Psoas muscle (tissue), 8 donors: Measurements from ENCODE around the gene HMX1. TPM values are rescaled to one million over a fixed set of nuclear protein-coding genes. Genes with fewer than 3 reads are reported as not detected.

ENCODE experiments used
- ATAC-seq, 4 donors: fragments of 200-7000 bp; cut with Tn5 transposase; one replicate each; pipeline ENCODE4 v1.9.1; 2020; ENCODE audit warnings: moderate library complexity in 3 of 4, mild to moderate bottlenecking in 2 of 4
- DNase-seq, 2 donors: peaks; one replicate each; pipeline ENCODE4 v3.0.0-alpha.2; 2020
- H3K27ac ChIP-seq: fragments of 200-600 bp; one replicate; pipeline ENCODE4 v1.8.0; 2022
- H3K27me3 ChIP-seq, 3 donors: fragments of 200-600 bp in 1 of 3; one replicate each; pipeline versions ENCODE4 v1.6.1 to v1.8.0; 2013 to 2022; ENCODE audit warnings: low read length in 2 of 3, mild to moderate bottlenecking in 2 of 3, moderate library complexity in 1 of 3; ENCODE audit not compliant: insufficient read depth in 3 of 3
- H3K36me3 ChIP-seq, 2 donors: fragments of 200-600 bp in 1 of 2; one replicate each; pipeline versions ENCODE4 v1.6.1 to v1.8.0; 2013 to 2022; ENCODE audit warnings: low read depth in 1 of 2, mild to moderate bottlenecking in 1 of 2, moderate library complexity in 1 of 2; ENCODE audit not compliant: insufficient read depth in 1 of 2
- H3K4me1 ChIP-seq: fragments of 200-600 bp; one replicate; pipeline ENCODE4 v1.8.0; 2022
- H3K4me3 ChIP-seq: fragments of 200-600 bp; one replicate; pipeline ENCODE4 v1.8.0; 2022; ENCODE audit warnings: mild to moderate bottlenecking
- H3K9me3 ChIP-seq: fragments of 200-600 bp; one replicate; pipeline ENCODE4 v1.8.0; 2022
- WGBS, 3 donors: extraction: QIAGEN DNeasy Blood & Tissue Kit; methylation state at CpG; one replicate each; pipeline versions ENCODE4 v1.1.6 to v1.1.7; 2013; 5-methylcytosine and 5-hydroxymethylcytosine counted together
- intact Hi-C, 2 donors: fragments of 100-400 bp; cut with DNase I; formaldehyde crosslinking; loops; one replicate each; pipeline versions ENCODE4 v1.11.0 to v1.14.2; 2022
- polyA plus RNA-seq, 3 donors: library from polyadenylated mRNA; stranded (reverse); fragments of 200-250 nt; gene quantifications; one replicate each; pipeline ENCODE4 v1.2.3, GENCODE V29; 2013
- total RNA-seq, 4 donors: library from RNA; stranded (reverse); fragmentation: NEBNext Ultra II Directional in 2 of 4; extraction: Animal tissue kit (Norgen Biotek cat#: 25700) in 2 of 4; gene quantifications; one replicate each; pipeline versions ENCODE4 v1.2.1 to v1.2.4, GENCODE V29; 2021 to 2023
- TF ChIP-seq, protein P1 (sequence below): fragments of 200-600 bp; IDR thresholded peaks from one replicate; pipeline ENCODE4 v1.8.0; 2022; ENCODE audit warnings: antibody characterized with exemption
- donor health status: healthy with polysubstance abuse.
- donor health status: DM: no; HTN: no; CAD: no; lungs with moderate emphysema.
- donor health status: Bipolar disorder and iron deficiency.
- donor health status: healthy.
- donor health status: DM: yes; HTN: yes; CAD: no.
- donor health status: DM: no; HTN: no; CAD: no.
- donor health status: DM: no; HTN: no; CAD: no.
- donor health status: DM: yes; HTN: yes; CAD: no.

The HMX1 gene
- total and polyA plus RNA-seq, 7 donors: not detected

DNA sequence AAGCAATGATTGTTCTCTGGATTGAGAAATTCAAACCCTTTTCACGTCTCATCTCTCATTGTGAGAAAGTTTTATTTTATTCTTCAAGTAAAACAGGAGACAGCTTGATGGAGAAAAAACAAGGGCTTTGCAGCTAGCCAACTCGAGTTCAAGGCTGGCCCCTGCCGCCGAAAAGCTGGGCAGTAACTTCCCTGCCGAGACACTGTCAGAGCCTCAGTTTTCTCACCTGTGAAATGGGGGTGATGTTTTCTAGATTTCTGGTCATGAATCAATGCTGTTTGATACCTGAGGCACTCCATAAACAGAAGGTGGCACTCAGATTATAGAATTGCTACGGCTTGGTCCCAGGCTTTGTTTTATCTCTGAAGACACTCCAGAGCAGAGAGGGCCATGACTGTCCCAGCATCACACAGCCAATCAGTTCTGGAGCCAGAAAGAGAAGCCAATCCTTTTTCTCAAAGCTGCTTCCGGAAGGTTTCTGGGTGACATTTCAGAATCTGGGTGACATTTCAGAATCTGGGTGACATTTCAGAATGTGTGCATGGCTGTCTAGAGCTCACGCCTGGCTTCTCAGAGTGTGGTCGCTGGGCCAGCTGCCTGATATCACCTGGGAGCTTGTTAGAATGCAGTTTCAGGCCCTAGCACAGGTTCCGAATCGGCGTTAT, 33.2 kb downstream of the HMX1 start:
- DNase-seq: no peak
- Histone ChIP-seq H3K4me1 (no peaks in the 10 kb centered on the region), H3K4me3 (no peak overlapping the region), H3K36me3 (no peaks in the 10 kb centered on the region), H3K27ac (no peak overlapping the region), H3K9me3 (peaks cover 4% of the 10 kb centered on the region), H3K27me3 (peaks cover 0 to 11% (median 2%) of the 10 kb centered on the region in 3 donors)
- no peak for ATAC-seq
- TF ChIP-seq, protein P1, sequence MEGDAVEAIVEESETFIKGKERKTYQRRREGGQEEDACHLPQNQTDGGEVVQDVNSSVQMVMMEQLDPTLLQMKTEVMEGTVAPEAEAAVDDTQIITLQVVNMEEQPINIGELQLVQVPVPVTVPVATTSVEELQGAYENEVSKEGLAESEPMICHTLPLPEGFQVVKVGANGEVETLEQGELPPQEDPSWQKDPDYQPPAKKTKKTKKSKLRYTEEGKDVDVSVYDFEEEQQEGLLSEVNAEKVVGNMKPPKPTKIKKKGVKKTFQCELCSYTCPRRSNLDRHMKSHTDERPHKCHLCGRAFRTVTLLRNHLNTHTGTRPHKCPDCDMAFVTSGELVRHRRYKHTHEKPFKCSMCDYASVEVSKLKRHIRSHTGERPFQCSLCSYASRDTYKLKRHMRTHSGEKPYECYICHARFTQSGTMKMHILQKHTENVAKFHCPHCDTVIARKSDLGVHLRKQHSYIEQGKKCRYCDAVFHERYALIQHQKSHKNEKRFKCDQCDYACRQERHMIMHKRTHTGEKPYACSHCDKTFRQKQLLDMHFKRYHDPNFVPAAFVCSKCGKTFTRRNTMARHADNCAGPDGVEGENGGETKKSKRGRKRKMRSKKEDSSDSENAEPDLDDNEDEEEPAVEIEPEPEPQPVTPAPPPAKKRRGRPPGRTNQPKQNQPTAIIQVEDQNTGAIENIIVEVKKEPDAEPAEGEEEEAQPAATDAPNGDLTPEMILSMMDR: no peak
- intact Hi-C loops: no loop called here
- WGBS, 3 donors: 76 to 82% (median 80%) methylated on average over 12 of the region's 12 CpGs

DNA sequence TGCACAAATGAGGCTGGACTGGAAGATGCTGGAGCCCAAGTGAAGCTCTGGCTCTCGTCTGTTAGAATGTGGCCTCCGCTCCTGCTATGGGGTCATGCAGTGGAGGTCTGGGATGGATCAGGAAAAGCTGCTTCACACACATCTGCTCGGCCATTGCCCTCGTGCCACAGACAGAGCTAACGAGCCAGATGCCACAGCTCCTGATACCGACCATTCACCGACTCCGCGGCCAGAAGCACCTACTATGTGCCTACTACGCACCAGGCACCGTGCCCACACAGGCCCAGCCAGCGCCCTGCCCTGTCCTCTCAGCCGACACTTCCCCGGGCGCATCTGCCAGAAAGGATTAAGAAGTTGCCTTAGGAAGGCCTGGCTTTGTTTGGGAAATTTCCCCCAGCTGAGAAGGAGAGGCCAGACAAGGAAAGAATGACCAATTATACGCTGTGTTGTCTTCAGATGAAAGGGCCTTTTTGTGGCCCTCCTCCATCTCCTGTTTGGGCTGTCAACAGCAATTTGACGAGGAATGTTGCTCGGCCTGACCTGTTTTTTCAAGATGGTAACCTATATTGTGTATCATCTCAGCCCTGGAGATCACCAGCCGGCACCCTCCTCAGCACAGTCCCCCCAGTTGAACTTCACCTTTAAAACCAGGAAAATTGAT, 34.3 kb downstream of the HMX1 start:
- Histone ChIP-seq H3K9me3 (no peaks in the 10 kb centered on the region), H3K36me3 (no peaks in the 10 kb centered on the region), H3K4me1 (no peaks in the 10 kb centered on the region), H3K27me3 (peaks cover 0 to 18% (median 2%) of the 10 kb centered on the region in 3 donors), H3K27ac (no peak overlapping the region), H3K4me3 (no peak overlapping the region)
- TF ChIP-seq, protein P1: no peak
- intact Hi-C loops: no loop called here
- ATAC-seq: no peak
- WGBS, 3 donors: 43 to 55% (median 47%) methylated on average over 19 of the region's 19 CpGs
- DNase-seq: peak in 1 of 2 donors; percentile 23

DNA sequence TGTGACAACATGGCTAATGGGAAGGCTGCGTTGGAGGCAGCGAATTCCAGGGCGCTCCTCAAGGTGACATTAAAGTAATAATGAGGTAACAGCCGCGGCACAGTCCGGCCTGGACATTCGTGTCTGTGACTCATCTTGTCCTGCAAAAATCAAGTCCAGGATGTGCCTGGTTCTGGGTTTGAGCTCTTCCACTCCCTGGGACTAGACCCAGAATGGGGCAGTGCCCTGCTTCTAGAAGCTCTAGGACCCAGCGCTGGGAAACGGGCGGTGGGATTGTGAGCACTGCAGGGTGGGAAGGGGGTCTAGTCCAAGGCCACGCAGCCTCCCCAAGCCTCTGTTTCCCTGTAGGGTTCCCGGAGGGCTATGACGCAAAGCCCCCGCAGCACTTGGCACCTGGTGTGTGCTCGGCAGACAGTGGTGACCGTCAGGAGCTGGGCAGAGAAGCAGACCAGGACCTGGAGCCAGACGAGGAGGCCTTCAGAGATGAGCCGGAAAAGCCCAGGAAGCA, 34.9 kb downstream of the HMX1 start:
- peak in 1 of 2 donors; percentile 23 for DNase-seq
- H3K36me3 ChIP-seq: no peaks in the 10 kb centered on the region
- H3K9me3 ChIP-seq: no peaks in the 10 kb centered on the region
- intact Hi-C loops: no loop called here
- TF ChIP-seq, protein P1: no peak
- ATAC-seq: no peak
- H3K4me1 ChIP-seq: no peaks in the 10 kb centered on the region
- no peak overlapping the region for H3K4me3 ChIP-seq
- peaks cover 0 to 18% (median 2%) of the 10 kb centered on the region in 3 donors for H3K27me3 ChIP-seq
- WGBS, 3 donors: 75 to 82% (median 79%) methylated on average over 18 of the region's 18 CpGs
- H3K27ac ChIP-seq: no peak overlapping the region

DNA sequence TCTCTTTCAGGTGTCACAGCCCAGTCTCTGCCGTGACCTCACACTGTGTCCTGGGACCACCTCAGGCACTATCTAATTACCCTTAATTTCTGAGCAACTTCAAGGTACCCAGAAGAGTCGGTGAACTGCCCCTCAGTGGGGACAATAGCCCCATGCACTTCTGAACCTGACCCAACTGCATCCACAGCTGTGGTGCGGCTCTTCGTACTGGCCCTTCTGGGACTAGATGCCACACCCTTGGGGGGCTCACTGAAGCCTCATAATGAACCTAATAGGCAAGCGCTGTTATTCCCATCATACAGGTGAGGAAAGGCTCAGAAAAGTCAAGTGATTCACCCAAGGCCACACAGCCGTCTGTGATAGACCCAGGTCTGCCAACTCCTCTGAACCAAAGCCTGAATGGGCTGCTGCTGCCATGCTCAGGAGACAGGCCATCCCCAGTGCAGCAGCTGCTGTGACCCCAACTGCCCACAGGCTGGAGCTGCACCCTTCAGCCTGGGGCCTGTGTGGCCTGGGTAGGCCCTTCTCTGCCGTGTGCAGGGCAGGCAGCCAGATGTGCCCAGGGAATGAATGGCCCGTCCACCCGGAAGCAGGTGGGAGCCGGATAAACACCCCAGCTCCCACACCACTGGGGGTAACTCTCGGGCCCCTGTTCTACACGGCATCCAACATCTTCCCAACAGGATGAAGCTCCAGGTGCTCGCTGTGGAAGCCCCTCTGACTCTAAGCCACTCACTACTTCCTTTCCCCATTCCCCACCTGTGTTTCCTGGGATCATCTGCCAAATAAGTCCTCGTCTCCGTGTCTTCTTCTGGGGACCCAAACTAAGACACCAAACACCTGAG, 35.9 kb downstream of the HMX1 start:
- Histone ChIP-seq H3K9me3 (no peaks in the 10 kb centered on the region), H3K27ac (no peak overlapping the region), H3K27me3 (peaks cover 0 to 18% (median 2%) of the 10 kb centered on the region in 3 donors), H3K4me3 (no peak overlapping the region), H3K36me3 (no peaks in the 10 kb centered on the region), H3K4me1 (no peaks in the 10 kb centered on the region)
- whole genome bisulfite sequencing, 3 donors: 64 to 72% (median 69%) methylated on average over 15 of the region's 15 CpGs
- intact Hi-C loops: no loop called here
- ATAC-seq (no peak), DNase-seq (peak in 1 of 2 donors; percentile 35)
- TF ChIP-seq, protein P1: no peak
